Measurements from ENCODE around the gene SRGAP2B.
"Not testable (repeated sequence)": the region's sequence is repeated elsewhere in the genome, so short reads cannot be mapped to it uniquely, and the experiment has no call there.

Gene SRGAP2B

GRCh38 chr1:144894454-144895201 is 200.5 kb downstream of the SRGAP2B start:
- DNase-seq: not testable (repeated sequence)

GRCh38 chr1:144893710-144894438 is 201.3 kb downstream of the SRGAP2B start:
- not testable (repeated sequence) for DNase-seq

GRCh38 chr1:144893062-144893461 is 202.1 kb downstream of the SRGAP2B start:
- not testable (repeated sequence) for DNase-seq

- not testable (repeated sequence) for DNase-seq
Measured at GRCh38 chr1:144889450-144890115, 205.5 kb downstream of the SRGAP2B start.

GRCh38 chr1:144883022-144883421 is 212.1 kb downstream of the SRGAP2B start:
- peak; percentile 0 to 1 for DNase-seq

GRCh38 chr1:144882343-144882742 is 212.8 kb downstream of the SRGAP2B start:
- not testable (repeated sequence) for DNase-seq

GRCh38 chr1:144858607-144859006 is 236.5 kb downstream of the SRGAP2B start:
- not testable (repeated sequence) for DNase-seq

Measured in inflammatory macrophage (primary cell).